Karpas-422 (cell line): ENCODE results near the gene CNTNAP2. TPM values are rescaled to one million over a fixed set of nuclear protein-coding genes. Genes with fewer than 3 reads are reported as not detected.

Experiments
- DNase-seq: peaks from one replicate; pipeline ENCODE4 v3.0.0-alpha.2; 2015
- H2AFZ ChIP-seq: fragments of 200-600 bp; sonication (generic); 2 replicates; pipeline ENCODE4 v1.6.1; 2014; ENCODE audit warnings: antibody characterized with exemption, low read length, mixed read lengths
- H3K27ac ChIP-seq: fragments of 200-600 bp; sonication (generic); 2 replicates; pipeline ENCODE4 v1.5.1; 2014; ENCODE audit warnings: mild to moderate bottlenecking, low read length, moderate library complexity
- H3K27me3 ChIP-seq: fragments of 200-600 bp; sonication (generic); 2 replicates; pipeline ENCODE4 v1.6.1; 2014; ENCODE audit warnings: low read length, mixed read lengths
- H3K36me3 ChIP-seq: fragments of 200-600 bp; sonication (generic); 2 replicates; pipeline ENCODE4 v1.6.1; 2014; ENCODE audit warnings: low read length, mixed read lengths; ENCODE audit not compliant: insufficient read depth
- H3K4me1 ChIP-seq: fragments of 200-600 bp; sonication (generic); 2 replicates; pipeline ENCODE4 v1.6.1; 2014; ENCODE audit warnings: mild to moderate bottlenecking, low read length, mixed read lengths
- H3K4me2 ChIP-seq: fragments of 200-600 bp; sonication (generic); 2 replicates; pipeline ENCODE4 v1.6.1; 2014; ENCODE audit warnings: low read length, low read depth, mild to moderate bottlenecking; ENCODE audit not compliant: poor library complexity, severe bottlenecking
- H3K4me3 ChIP-seq: fragments of 200-600 bp; sonication (generic); 2 replicates; pipeline ENCODE4 v1.5.1; 2014; ENCODE audit warnings: mild to moderate bottlenecking, antibody characterized with exemption, low read length, mixed read lengths
- H3K79me2 ChIP-seq: fragments of 200-600 bp; sonication (generic); 2 replicates; pipeline ENCODE4 v1.6.1; 2014; ENCODE audit warnings: mild to moderate bottlenecking, low read length, mixed read lengths
- H3K9ac ChIP-seq: fragments of 200-600 bp; sonication (generic); 2 replicates; pipeline ENCODE4 v1.6.0; 2014; ENCODE audit warnings: low read length
- H3K9me2 ChIP-seq: fragments of 200-600 bp; sonication (generic), shearing (Covaris generic); replicated peaks from 2 replicates; pipeline ENCODE4 v1.6.0; 2014; ENCODE audit warnings: mild to moderate bottlenecking, low read length, moderate library complexity; ENCODE audit not compliant: insufficient read depth
- H3K9me3 ChIP-seq: fragments of 300-700, 200-600 bp; sonication (generic); 2 replicates; pipeline ENCODE4 v1.6.1; 2014; ENCODE audit warnings: low read length, mixed read lengths
- H4K20me1 ChIP-seq: fragments of 200-600 bp; sonication (generic); 2 replicates; pipeline ENCODE4 v1.6.1; 2014; ENCODE audit warnings: mild to moderate bottlenecking, antibody characterized with exemption, low read length, low read depth; ENCODE audit not compliant: insufficient read depth
- total RNA-seq: library from RNA; depleted of rRNA; stranded (reverse); fragments of >200 nt; shearing (Covaris generic); gene quantifications from 2 replicates; pipeline ENCODE4 v1.2.3, GENCODE V29; 2014; ENCODE audit warnings: low replicate concordance

Gene CNTNAP2
- total RNA-seq, 1 experiment from 2014 or later, result not detected

- no peak overlapping the region for H3K9ac ChIP-seq
- H3K4me2 ChIP-seq, result no peak overlapping the region
- no peaks in the 10 kb centered on the region for H3K9me3 ChIP-seq
- no peaks in the 10 kb centered on the region for H3K79me2 ChIP-seq
- H3K4me1 ChIP-seq, result peaks cover 15% of the 10 kb centered on the region
- H3K36me3 ChIP-seq, result no peaks in the 10 kb centered on the region
- no peak overlapping the region for H2AFZ ChIP-seq
- H3K9me2 ChIP-seq, result no peaks in the 10 kb centered on the region
- no peak overlapping the region for H3K4me3 ChIP-seq
- no peak for DNase-seq
- H3K27ac ChIP-seq, result no peak overlapping the region
- no peaks in the 10 kb centered on the region for H3K27me3 ChIP-seq
- H4K20me1 ChIP-seq, result no peaks in the 10 kb centered on the region
Observed at GRCh38 chr7:148275359-148275890, 2158.8 kb downstream of the CNTNAP2 start.

- Histone ChIP-seq H3K79me2 (no peaks in the 10 kb centered on the region), H2AFZ (no peak overlapping the region), H3K27ac (no peak overlapping the region), H3K27me3 (no peaks in the 10 kb centered on the region), H3K4me1 (peaks cover 15% of the 10 kb centered on the region), H4K20me1 (no peaks in the 10 kb centered on the region), H3K36me3 (no peaks in the 10 kb centered on the region), H3K9me3 (no peaks in the 10 kb centered on the region), H3K4me2 (peak overlapping the region; percentile 12), H3K9me2 (no peaks in the 10 kb centered on the region), H3K4me3 (peak overlapping the region; percentile 23; the same call in 1 of the 2 replicates), H3K9ac (no peak overlapping the region)
- peak; percentile 59 for DNase-seq
Observed at GRCh38 chr7:148276314-148277041, 2159.9 kb downstream of the CNTNAP2 start.

- Histone ChIP-seq H3K9ac (no peak overlapping the region), H4K20me1 (no peaks in the 10 kb centered on the region), H3K4me2 (peak overlapping the region; percentile 12), H3K9me2 (no peaks in the 10 kb centered on the region), H2AFZ (no peak overlapping the region), H3K4me1 (peaks cover 15% of the 10 kb centered on the region), H3K27me3 (no peaks in the 10 kb centered on the region), H3K27ac (no peak overlapping the region), H3K79me2 (no peaks in the 10 kb centered on the region), H3K9me3 (no peaks in the 10 kb centered on the region), H3K36me3 (no peaks in the 10 kb centered on the region), H3K4me3 (no peak overlapping the region)
- DNase-seq, result no peak
Observed at GRCh38 chr7:148277042-148277660, 2160.6 kb downstream of the CNTNAP2 start.

- Histone ChIP-seq H3K36me3 (no peaks in the 10 kb centered on the region), H3K9me3 (no peaks in the 10 kb centered on the region), H3K4me3 (no peak overlapping the region), H3K27me3 (no peaks in the 10 kb centered on the region), H3K9ac (no peak overlapping the region), H3K79me2 (no peaks in the 10 kb centered on the region), H3K4me2 (no peak overlapping the region), H4K20me1 (no peaks in the 10 kb centered on the region), H3K9me2 (no peaks in the 10 kb centered on the region), H3K4me1 (peaks cover 5% of the 10 kb centered on the region; the same call in 1 of the 2 replicates), H3K27ac (no peak overlapping the region), H2AFZ (no peak overlapping the region)
- no peak for DNase-seq
Observed at GRCh38 chr7:148286150-148286549, 2169.5 kb downstream of the CNTNAP2 start.

- H3K9me2 ChIP-seq, result no peaks in the 10 kb centered on the region
- H3K4me1 ChIP-seq, result peaks cover 5% of the 10 kb centered on the region; the same call in 1 of the 2 replicates
- no peak overlapping the region for H3K9ac ChIP-seq
- H3K36me3 ChIP-seq, result no peaks in the 10 kb centered on the region
- H3K27ac ChIP-seq, result no peak overlapping the region
- no peaks in the 10 kb centered on the region for H3K9me3 ChIP-seq
- no peaks in the 10 kb centered on the region for H3K79me2 ChIP-seq
- H3K27me3 ChIP-seq, result no peaks in the 10 kb centered on the region
- H2AFZ ChIP-seq, result no peak overlapping the region
- no peak overlapping the region for H3K4me2 ChIP-seq
- no peak overlapping the region for H3K4me3 ChIP-seq
- no peaks in the 10 kb centered on the region for H4K20me1 ChIP-seq
- no peak for DNase-seq
Observed at GRCh38 chr7:148287538-148287937, 2170.9 kb downstream of the CNTNAP2 start.

- Histone ChIP-seq H3K9me3 (no peaks in the 10 kb centered on the region), H2AFZ (no peak overlapping the region), H4K20me1 (no peaks in the 10 kb centered on the region), H3K4me3 (no peak overlapping the region), H3K79me2 (no peaks in the 10 kb centered on the region), H3K27me3 (no peaks in the 10 kb centered on the region), H3K36me3 (no peaks in the 10 kb centered on the region), H3K4me1 (peaks cover 13% of the 10 kb centered on the region), H3K9ac (no peak overlapping the region), H3K9me2 (no peaks in the 10 kb centered on the region), H3K4me2 (no peak overlapping the region), H3K27ac (no peak overlapping the region)
- no peak for DNase-seq
Observed at GRCh38 chr7:148288592-148289151, 2172.1 kb downstream of the CNTNAP2 start.

- H3K4me1 ChIP-seq, result peaks cover 13% of the 10 kb centered on the region
- H3K9ac ChIP-seq, result no peak overlapping the region
- H3K27ac ChIP-seq, result no peak overlapping the region
- no peaks in the 10 kb centered on the region for H3K27me3 ChIP-seq
- no peak for DNase-seq
- H3K9me3 ChIP-seq, result no peaks in the 10 kb centered on the region
- no peak overlapping the region for H3K4me2 ChIP-seq
- no peak overlapping the region for H3K4me3 ChIP-seq
- no peaks in the 10 kb centered on the region for H3K36me3 ChIP-seq
- H4K20me1 ChIP-seq, result no peaks in the 10 kb centered on the region
- no peaks in the 10 kb centered on the region for H3K9me2 ChIP-seq
- H3K79me2 ChIP-seq, result no peaks in the 10 kb centered on the region
- no peak overlapping the region for H2AFZ ChIP-seq
Observed at GRCh38 chr7:148289630-148290029, 2173.0 kb downstream of the CNTNAP2 start.

- Histone ChIP-seq H3K79me2 (no peaks in the 10 kb centered on the region), H4K20me1 (no peaks in the 10 kb centered on the region), H3K9me2 (no peaks in the 10 kb centered on the region), H3K4me2 (no peak overlapping the region), H3K9ac (no peak overlapping the region), H3K36me3 (no peaks in the 10 kb centered on the region), H3K27ac (no peak overlapping the region), H3K4me3 (no peak overlapping the region), H3K27me3 (no peaks in the 10 kb centered on the region), H3K4me1 (peaks cover 13% of the 10 kb centered on the region), H3K9me3 (no peaks in the 10 kb centered on the region), H2AFZ (no peak overlapping the region)
- DNase-seq, result no peak
Observed at GRCh38 chr7:148290538-148290937, 2173.9 kb downstream of the CNTNAP2 start.
